ENCODE measurements around the gene COBLL1. TPM values are rescaled to one million over a fixed set of nuclear protein-coding genes. Genes with fewer than 3 reads are reported as not detected.

Gene COBLL1
- total RNA-seq, 1 experiment from 2014 or later, result 0.04 TPM

DNA sequence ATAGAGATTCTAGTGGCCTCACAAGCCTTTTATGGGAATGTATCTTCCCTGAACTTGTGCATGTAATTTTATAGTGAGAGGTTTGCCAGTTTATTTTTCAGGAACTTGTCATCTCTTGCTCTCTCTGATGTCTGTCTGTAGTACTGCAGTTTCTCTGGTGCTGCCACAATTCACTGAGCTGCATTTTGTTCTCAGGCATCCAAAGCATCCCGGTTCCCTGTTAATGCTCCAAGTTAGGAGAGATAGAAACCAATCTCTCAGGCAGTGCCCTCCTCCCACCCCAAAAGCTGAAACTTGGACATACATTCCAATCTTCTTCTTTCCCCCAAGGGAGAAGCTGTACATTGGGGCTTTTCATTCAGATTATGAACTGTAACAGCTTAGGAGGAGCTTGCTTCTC is 190.3 kb downstream of the COBLL1 start:
- Histone ChIP-seq H3K4me1 (ENCODE audit: low read length) (no peaks in the 10 kb centered on the region), H3K79me2 (ENCODE audit: low read length) (no peaks in the 10 kb centered on the region), H3K9ac (ENCODE audit: low read length) (no peak overlapping the region), H3K4me2 (ENCODE audit: low read depth, low read length, poor library complexity, severe bottlenecking) (no peak overlapping the region), H3K9me3 (ENCODE audit: low read length) (no peaks in the 10 kb centered on the region), H3K9me2 (replicated peaks; ENCODE audit: insufficient read depth, low read length) (no peaks in the 10 kb centered on the region), H3K4me3 (ENCODE audit: low read length) (no peak overlapping the region), H3K27me3 (ENCODE audit: low read length) (no peaks in the 10 kb centered on the region), H2AFZ (ENCODE audit: low read length) (no peak overlapping the region), H4K20me1 (ENCODE audit: insufficient read depth, low read depth, low read length) (no peaks in the 10 kb centered on the region), H3K27ac (ENCODE audit: low read length) (no peak overlapping the region), H3K36me3 (ENCODE audit: insufficient read depth, low read length) (no peaks in the 10 kb centered on the region)
- no peak for DNase-seq

- no peak for DNase-seq
- no peak overlapping the region for H2AFZ ChIP-seq (ENCODE audit: low read length)
- no peak overlapping the region for H3K27ac ChIP-seq (ENCODE audit: low read length)
- no peak overlapping the region for H3K9ac ChIP-seq (ENCODE audit: low read length)
- no peak overlapping the region for H3K4me2 ChIP-seq (ENCODE audit: low read depth, low read length, poor library complexity, severe bottlenecking)
- no peaks in the 10 kb centered on the region for H3K27me3 ChIP-seq (ENCODE audit: low read length)
- no peaks in the 10 kb centered on the region for H3K9me2 ChIP-seq (replicated peaks; ENCODE audit: insufficient read depth, low read length)
- H3K4me1 ChIP-seq (ENCODE audit: low read length), result no peaks in the 10 kb centered on the region
- H3K36me3 ChIP-seq (ENCODE audit: insufficient read depth, low read length), result no peaks in the 10 kb centered on the region
- H3K79me2 ChIP-seq (ENCODE audit: low read length), result no peaks in the 10 kb centered on the region
- H3K9me3 ChIP-seq (ENCODE audit: low read length), result no peaks in the 10 kb centered on the region
- H4K20me1 ChIP-seq (ENCODE audit: insufficient read depth, low read depth, low read length), result no peaks in the 10 kb centered on the region
- no peak overlapping the region for H3K4me3 ChIP-seq (ENCODE audit: low read length)
Measured at GRCh38 chr2:164644036-164644700, 197.5 kb downstream of the COBLL1 start.

DNA sequence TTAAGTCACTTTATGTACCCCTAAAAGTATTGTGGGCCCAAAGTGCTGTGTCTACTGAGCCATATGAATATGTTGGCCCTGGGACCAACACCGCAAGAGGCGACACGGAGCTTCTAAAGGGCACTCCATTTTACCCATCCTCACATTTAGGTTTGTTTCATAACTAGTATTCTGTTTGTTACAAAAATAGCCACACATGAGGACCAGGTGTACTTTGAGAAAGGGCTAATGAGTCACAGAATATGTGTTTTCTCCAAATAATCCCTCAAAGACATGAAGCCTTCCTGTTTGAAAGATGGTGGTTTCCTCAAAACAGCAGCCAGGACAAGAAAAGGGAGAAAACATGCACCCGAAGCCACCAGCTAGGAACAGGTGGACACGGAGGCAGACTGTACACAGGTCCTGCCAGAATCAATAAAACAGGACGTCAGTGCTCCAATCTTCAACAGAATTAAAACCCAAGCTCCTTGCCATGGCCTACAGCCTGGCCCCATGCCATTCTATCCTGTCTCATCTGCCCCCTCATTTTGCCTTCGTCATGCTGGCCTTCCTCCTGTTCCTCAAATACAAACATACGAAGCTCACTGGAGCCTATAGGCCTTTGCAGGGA is 198.6 kb downstream of the COBLL1 start:
- H3K4me2 ChIP-seq (ENCODE audit: low read depth, low read length, poor library complexity, severe bottlenecking), result no peak overlapping the region
- H3K9me2 ChIP-seq (replicated peaks; ENCODE audit: insufficient read depth, low read length), result no peaks in the 10 kb centered on the region
- H3K79me2 ChIP-seq (ENCODE audit: low read length), result no peaks in the 10 kb centered on the region
- no peak overlapping the region for H3K4me3 ChIP-seq (ENCODE audit: low read length)
- no peaks in the 10 kb centered on the region for H3K36me3 ChIP-seq (ENCODE audit: insufficient read depth, low read length)
- H3K9ac ChIP-seq (ENCODE audit: low read length), result no peak overlapping the region
- no peaks in the 10 kb centered on the region for H3K9me3 ChIP-seq (ENCODE audit: low read length)
- H4K20me1 ChIP-seq (ENCODE audit: insufficient read depth, low read depth, low read length), result no peaks in the 10 kb centered on the region
- H2AFZ ChIP-seq (ENCODE audit: low read length), result no peak overlapping the region
- H3K4me1 ChIP-seq (ENCODE audit: low read length), result no peaks in the 10 kb centered on the region
- DNase-seq, result no peak
- no peak overlapping the region for H3K27ac ChIP-seq (ENCODE audit: low read length)
- no peaks in the 10 kb centered on the region for H3K27me3 ChIP-seq (ENCODE audit: low read length)

GRCh38 chr2:164642268-164642667 is 199.4 kb downstream of the COBLL1 start:
- Histone ChIP-seq H4K20me1 (ENCODE audit: insufficient read depth, low read depth, low read length) (no peaks in the 10 kb centered on the region), H3K4me3 (ENCODE audit: low read length) (no peak overlapping the region)

More at GRCh38 chr2:164642268-164642667, 199.4 kb downstream of the COBLL1 start:
- Histone ChIP-seq H3K79me2 (ENCODE audit: low read length) (no peaks in the 10 kb centered on the region), H3K9ac (ENCODE audit: low read length) (no peak overlapping the region), H3K27me3 (ENCODE audit: low read length) (no peaks in the 10 kb centered on the region), H3K27ac (ENCODE audit: low read length) (no peak overlapping the region), H3K4me2 (ENCODE audit: low read depth, low read length, poor library complexity, severe bottlenecking) (no peak overlapping the region), H3K9me2 (replicated peaks; ENCODE audit: insufficient read depth, low read length) (no peaks in the 10 kb centered on the region), H3K9me3 (ENCODE audit: low read length) (no peaks in the 10 kb centered on the region), H3K4me1 (ENCODE audit: low read length) (no peaks in the 10 kb centered on the region), H2AFZ (ENCODE audit: low read length) (no peak overlapping the region), H3K36me3 (ENCODE audit: insufficient read depth, low read length) (no peaks in the 10 kb centered on the region)
- DNase-seq, result no peak

Small RNA genes within 50 kb of the gene (small RNA-seq; reads per million reads assigned to genes)
- gene RNA5SP110, result not detected
- gene SNORA70F, result not detected

Other genes starting within 250 kb of the COBLL1 start
- not detected in 2 replicates for gene GRB14, start 220.3 kb downstream of the COBLL1 start, total RNA-seq (2014; rRNA removed; shearing (Covaris generic); ENCODE audit: low replicate concordance)
- not detected in 2 replicates for gene SLC38A11, start 113.7 kb upstream of the COBLL1 start, total RNA-seq (2014; rRNA removed; shearing (Covaris generic); ENCODE audit: low replicate concordance)